GM23248 (cell line): Measurements from ENCODE around the gene NRM.

Source experiments
- EZH2 ChIP-seq: fragments of 200-600 bp; sonication (generic); IDR thresholded peaks from 2 replicates; pipeline ENCODE4 v1.6.1; 2018; ENCODE audit warnings: antibody characterized with exemption, mild to moderate bottlenecking; ENCODE audit not compliant: insufficient read depth, poor library complexity, severe bottlenecking
- EZH2phosphoT487 ChIP-seq: fragments of 200-600 bp; sonication (generic); IDR thresholded peaks from 2 replicates; pipeline ENCODE4 v1.6.1; 2018; ENCODE audit warnings: antibody characterized with exemption, moderate library complexity, mild to moderate bottlenecking, low read depth; ENCODE audit not compliant: insufficient read depth

- TF ChIP-seq EZH2 (no peak), EZH2phosphoT487 (no peak)
Measured at GRCh38 chr6:30679765-30680535, 10.8 kb downstream of the NRM start.
